ENCODE results near the gene CDADC1. TPM values are rescaled to one million over a fixed set of nuclear protein-coding genes. Genes with fewer than 3 reads are reported as not detected.

CDADC1 gene
- total and polyA plus RNA-seq, 2 of the 13 experiments (the other 11 are each of a cell fraction or from before 2014, with no cell fraction given): 2.4 to 9.0 TPM

DNA sequence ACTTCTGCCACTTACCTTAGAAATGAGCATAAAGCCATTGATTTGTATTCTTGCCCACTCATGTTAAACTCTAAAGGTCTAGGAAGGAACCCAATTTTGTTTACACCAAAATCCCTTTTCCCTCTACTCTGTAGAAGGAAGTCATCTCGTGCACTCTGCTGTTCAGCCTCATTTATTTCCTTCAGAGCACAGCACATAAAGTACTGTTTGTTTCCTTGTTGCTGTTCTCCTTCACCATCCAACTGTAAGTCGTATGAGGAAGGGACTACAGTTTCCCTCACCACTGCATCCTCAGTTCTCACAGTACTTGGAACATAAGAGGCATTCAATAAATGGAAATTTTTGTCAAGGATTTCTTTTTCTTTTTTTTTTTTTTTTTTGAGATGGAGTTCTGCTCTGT lies 24.6 kb downstream of the CDADC1 start:
- no peaks in the 10 kb centered on the region for H3K27me3 ChIP-seq (ENCODE audit: control insufficient read depth in 1 of 2, insufficient read depth in 2 of 2, low read length in 2 of 2)
- H2AFZ ChIP-seq (ENCODE audit: low read length): no peak overlapping the region
- in situ Hi-C loops (cut with HindIII; ENCODE audit: extremely low pct_ligation_motif_present, low pct_unique_long_range_greater_than_20kb) (no loop called here), intact Hi-C loops (cut with micrococcal nuclease; ENCODE audit: unreplicated experiment) (no loop called here)
- no peaks in the 10 kb centered on the region for H3K9me3 ChIP-seq (ENCODE audit: low read length)
- ATAC-seq (no peak), FAIRE-seq (no peak), DNase-seq (ENCODE audit: low spot score) (no peak)
- no peaks in the 10 kb centered on the region for H4K20me1 ChIP-seq (ENCODE audit: insufficient read depth, low read length)
- peaks cover 0 to 6% of the 10 kb centered on the region in 2 experiments; a peak in 1 of 5 replicates for H3K36me3 ChIP-seq (replicated peaks in 1 of 2; ENCODE audit: control insufficient read depth in 1 of 2, insufficient read depth in 2 of 2, low read length in 2 of 2)
- no peak overlapping the region for H3K9ac ChIP-seq (ENCODE audit: insufficient read depth, low read depth, low read length)
- WGBS (ENCODE audit: low lambda C conversion rate): 74% methylated on average over 2 of the region's 2 CpGs
- no peaks in the 10 kb centered on the region for H3K4me1 ChIP-seq (ENCODE audit: insufficient read depth, low read length)
- POLR2A ChIA-PET: no interaction called here
- no peaks in the 10 kb centered on the region for H3K79me2 ChIP-seq (ENCODE audit: insufficient read depth, low read length)
- CTCF ChIA-PET (ENCODE audit: low intra/inter-chr PET ratio, low total read pairs): no interaction called here
- no peak overlapping the region for H3K27ac ChIP-seq (ENCODE audit: extremely low read length, insufficient read depth, low read length)
- H3K4me3 ChIP-seq (replicated peaks in 1 of 3; ENCODE audit: insufficient read depth in 1 of 3, low read depth in 2 of 3, low read length in 3 of 3): no peak overlapping the region
- H3K4me2 ChIP-seq (ENCODE audit: low read depth, low read length): no peak overlapping the region
- TF ChIP-seq, protein P1, sequence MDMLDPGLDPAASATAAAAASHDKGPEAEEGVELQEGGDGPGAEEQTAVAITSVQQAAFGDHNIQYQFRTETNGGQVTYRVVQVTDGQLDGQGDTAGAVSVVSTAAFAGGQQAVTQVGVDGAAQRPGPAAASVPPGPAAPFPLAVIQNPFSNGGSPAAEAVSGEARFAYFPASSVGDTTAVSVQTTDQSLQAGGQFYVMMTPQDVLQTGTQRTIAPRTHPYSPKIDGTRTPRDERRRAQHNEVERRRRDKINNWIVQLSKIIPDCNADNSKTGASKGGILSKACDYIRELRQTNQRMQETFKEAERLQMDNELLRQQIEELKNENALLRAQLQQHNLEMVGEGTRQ (IDR thresholded peaks at IDR 0.05; ENCODE audit: low read depth, low read length): no peak
- TF ChIP-seq, protein P1 (CRISPR knock-in tag; IDR thresholded peaks at IDR 0.05; ENCODE audit: borderline replicate concordance): no peak
- TF ChIP-seq ZNF331 (CRISPR knock-in tag; IDR thresholded peaks at IDR 0.05) (no peak), SRF (IDR thresholded peaks at IDR 0.05; ENCODE audit: low read depth, low read length) (no peak), HNF4G (IDR thresholded peaks at IDR 0.05; ENCODE audit: borderline replicate concordance, low read depth, low read length) (no peak), HNF4G (CRISPR knock-in tag; IDR thresholded peaks at IDR 0.05; ENCODE audit: borderline replicate concordance, low read depth) (no peak), STAG1 (CRISPR knock-in tag; IDR thresholded peaks at IDR 0.05) (no peak), FOSL2 (CRISPR knock-in tag; IDR thresholded peaks at IDR 0.05) (no peak), ZNF761 (CRISPR knock-in tag; conservative IDR thresholded peaks at IDR 0.05) (no peak), RXRB (CRISPR knock-in tag; IDR thresholded peaks at IDR 0.05; ENCODE audit: borderline replicate concordance) (no peak), SNAI1 (CRISPR knock-in tag; IDR thresholded peaks at IDR 0.05; ENCODE audit: borderline replicate concordance) (no peak)
- TF ChIP-seq, protein P2, sequence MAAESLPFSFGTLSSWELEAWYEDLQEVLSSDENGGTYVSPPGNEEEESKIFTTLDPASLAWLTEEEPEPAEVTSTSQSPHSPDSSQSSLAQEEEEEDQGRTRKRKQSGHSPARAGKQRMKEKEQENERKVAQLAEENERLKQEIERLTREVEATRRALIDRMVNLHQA (CRISPR knock-in tag; IDR thresholded peaks at IDR 0.05): no peak
- BruUV-seq (replicated peaks): no TSS peak

Data from HepG2 (cell line).